ENCODE measurements around the gene SEMA5B.

Gene SEMA5B

DNA sequence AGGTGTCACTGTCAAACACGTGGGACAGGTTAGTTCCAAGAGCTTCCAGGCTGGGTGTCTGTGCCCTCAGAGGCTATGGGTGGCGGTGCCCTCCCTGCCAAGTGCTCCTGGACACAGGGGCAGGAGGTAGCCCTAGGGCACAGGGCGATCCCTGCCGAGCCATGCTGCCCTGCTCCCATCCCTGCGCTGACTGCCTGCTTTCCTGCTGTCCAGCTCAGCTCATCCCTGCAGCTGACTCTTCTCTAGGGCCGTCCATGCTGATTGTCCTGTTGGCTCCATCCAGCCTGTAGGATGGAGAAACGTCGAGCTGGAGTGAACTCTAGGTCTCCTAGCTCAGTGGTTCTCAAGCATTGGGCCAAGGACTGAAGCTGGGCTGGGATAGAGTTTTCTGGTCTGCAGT, 42.9 kb upstream of the SEMA5B start:
- Histone ChIP-seq H3K79me2 (ENCODE audit: insufficient read depth, low read length) (peaks cover 5% of the 10 kb centered on the region; the same call in 1 of the 2 replicates), H3F3A (ENCODE audit: insufficient read depth, low read length) (no peaks in the 10 kb centered on the region), H3K4me3 (ENCODE audit: low read depth, low read length, poor library complexity, severe bottlenecking) (no peak overlapping the region), H3K36me3 (ENCODE audit: insufficient read depth, low read length) (0 out of 2 replicates have a peak, but pooled peaks cover 4% of the 10 kb centered on the region), H3K9me2 (ENCODE audit: low read depth, low read length) (no peaks in the 10 kb centered on the region), H3K27ac (ENCODE audit: low read depth, low read length, poor library complexity, severe bottlenecking) (no peak overlapping the region), H4K20me1 (ENCODE audit: insufficient read depth, low read length) (no peaks in the 10 kb centered on the region), H3K4me1 (ENCODE audit: insufficient read depth, low read length, severe bottlenecking) (peaks cover 12% of the 10 kb centered on the region), H3K27me3 (ENCODE audit: insufficient read depth, low read length) (no peaks in the 10 kb centered on the region), H3K4me2 (ENCODE audit: low read length) (no peak overlapping the region), H3K9ac (ENCODE audit: low read length) (no peak overlapping the region), H3K9me3 (ENCODE audit: low read length) (no peaks in the 10 kb centered on the region), H2AFZ (ENCODE audit: low read length) (no peak overlapping the region)
- TF ChIP-seq EZH2 (IDR thresholded peaks at IDR 0.05; ENCODE audit: borderline replicate concordance, low read length), result no peak
- TF ChIP-seq, protein P1, sequence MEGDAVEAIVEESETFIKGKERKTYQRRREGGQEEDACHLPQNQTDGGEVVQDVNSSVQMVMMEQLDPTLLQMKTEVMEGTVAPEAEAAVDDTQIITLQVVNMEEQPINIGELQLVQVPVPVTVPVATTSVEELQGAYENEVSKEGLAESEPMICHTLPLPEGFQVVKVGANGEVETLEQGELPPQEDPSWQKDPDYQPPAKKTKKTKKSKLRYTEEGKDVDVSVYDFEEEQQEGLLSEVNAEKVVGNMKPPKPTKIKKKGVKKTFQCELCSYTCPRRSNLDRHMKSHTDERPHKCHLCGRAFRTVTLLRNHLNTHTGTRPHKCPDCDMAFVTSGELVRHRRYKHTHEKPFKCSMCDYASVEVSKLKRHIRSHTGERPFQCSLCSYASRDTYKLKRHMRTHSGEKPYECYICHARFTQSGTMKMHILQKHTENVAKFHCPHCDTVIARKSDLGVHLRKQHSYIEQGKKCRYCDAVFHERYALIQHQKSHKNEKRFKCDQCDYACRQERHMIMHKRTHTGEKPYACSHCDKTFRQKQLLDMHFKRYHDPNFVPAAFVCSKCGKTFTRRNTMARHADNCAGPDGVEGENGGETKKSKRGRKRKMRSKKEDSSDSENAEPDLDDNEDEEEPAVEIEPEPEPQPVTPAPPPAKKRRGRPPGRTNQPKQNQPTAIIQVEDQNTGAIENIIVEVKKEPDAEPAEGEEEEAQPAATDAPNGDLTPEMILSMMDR (IDR thresholded peaks at IDR 0.05; ENCODE audit: low read length), result no peak

GRCh38 chr3:123068601-123069381, 41.2 kb upstream of the SEMA5B start:
- Histone ChIP-seq H3K36me3 (ENCODE audit: insufficient read depth, low read length) (0 out of 2 replicates have a peak, but pooled peaks cover 4% of the 10 kb centered on the region), H3K79me2 (ENCODE audit: insufficient read depth, low read length) (0 out of 2 replicates have a peak, but pooled peaks cover 5% of the 10 kb centered on the region), H3K27me3 (ENCODE audit: insufficient read depth, low read length) (no peaks in the 10 kb centered on the region), H3K4me1 (ENCODE audit: insufficient read depth, low read length, severe bottlenecking) (peaks cover 12% of the 10 kb centered on the region), H3K9ac (ENCODE audit: low read length) (no peak overlapping the region), H4K20me1 (ENCODE audit: insufficient read depth, low read length) (no peaks in the 10 kb centered on the region), H3K27ac (ENCODE audit: low read depth, low read length, poor library complexity, severe bottlenecking) (no peak overlapping the region), H3K4me3 (ENCODE audit: low read depth, low read length, poor library complexity, severe bottlenecking) (peak overlapping the region; percentile 76), H3K4me2 (ENCODE audit: low read length) (peak overlapping the region; percentile 84; the same call in 1 of the 2 replicates), H2AFZ (ENCODE audit: low read length) (no peak overlapping the region), H3F3A (ENCODE audit: insufficient read depth, low read length) (no peaks in the 10 kb centered on the region), H3K9me2 (ENCODE audit: low read depth, low read length) (no peaks in the 10 kb centered on the region), H3K9me3 (ENCODE audit: low read length) (no peaks in the 10 kb centered on the region)
- TF ChIP-seq, protein P1 (IDR thresholded peaks at IDR 0.05; ENCODE audit: low read length), result no peak
- TF ChIP-seq EZH2 (IDR thresholded peaks at IDR 0.05; ENCODE audit: borderline replicate concordance, low read length), result no peak

- H3K27me3 ChIP-seq (ENCODE audit: insufficient read depth, low read length), result no peaks in the 10 kb centered on the region
- H3K27ac ChIP-seq (ENCODE audit: low read depth, low read length, poor library complexity, severe bottlenecking), result no peak overlapping the region
- H3K4me1 ChIP-seq (ENCODE audit: insufficient read depth, low read length, severe bottlenecking), result peaks cover 12% of the 10 kb centered on the region
- 0 out of 2 replicates have a peak, but pooled peaks cover 4% of the 10 kb centered on the region for H3K36me3 ChIP-seq (ENCODE audit: insufficient read depth, low read length)
- H3F3A ChIP-seq (ENCODE audit: insufficient read depth, low read length), result no peaks in the 10 kb centered on the region
- peak overlapping the region; percentile 76 for H3K4me3 ChIP-seq (ENCODE audit: low read depth, low read length, poor library complexity, severe bottlenecking)
- no peaks in the 10 kb centered on the region for H4K20me1 ChIP-seq (ENCODE audit: insufficient read depth, low read length)
- no peak overlapping the region for H2AFZ ChIP-seq (ENCODE audit: low read length)
- peak overlapping the region; percentile 64 for H3K9ac ChIP-seq (ENCODE audit: low read length)
- no peak for TF ChIP-seq EZH2 (IDR thresholded peaks at IDR 0.05; ENCODE audit: borderline replicate concordance, low read length)
- TF ChIP-seq, protein P1 (IDR thresholded peaks at IDR 0.05; ENCODE audit: low read length), result no peak
- H3K9me3 ChIP-seq (ENCODE audit: low read length), result no peaks in the 10 kb centered on the region
- H3K79me2 ChIP-seq (ENCODE audit: insufficient read depth, low read length), result 0 out of 2 replicates have a peak, but pooled peaks cover 5% of the 10 kb centered on the region
- peak overlapping the region; percentile 84 for H3K4me2 ChIP-seq (ENCODE audit: low read length)
- H3K9me2 ChIP-seq (ENCODE audit: low read depth, low read length), result no peaks in the 10 kb centered on the region
These were observed 40.4 kb upstream of the SEMA5B start for GRCh38 chr3:123067689-123068600.
